Endothelial cell of umbilical vein (primary cell): ENCODE data around the gene CUEDC1.

Source experiments
- CTCF ChIP-seq, 2 donors: IDR thresholded peaks; 1 replicate in 1 of 2; 2 replicates in 1 of 2; pipeline ENCODE4 v1.5.1; 2011; ENCODE audit warnings: low read length in 2 of 2, mild to moderate bottlenecking in 2 of 2, moderate library complexity in 2 of 2, control low read depth in 1 of 2, inconsistent platforms in 1 of 2, low read depth in 1 of 2; ENCODE audit not compliant: insufficient read depth in 1 of 2; ENCODE audit errors: extremely low read depth in 1 of 2
- EZH2 ChIP-seq: IDR thresholded peaks from 2 replicates; pipeline ENCODE4 v1.6.1; 2012; ENCODE audit warnings: borderline replicate concordance, low read depth, mild to moderate bottlenecking, moderate library complexity, low read length, inconsistent platforms; ENCODE audit not compliant: severe bottlenecking
- FOS ChIP-seq: IDR thresholded peaks from 2 replicates; pipeline ENCODE4 v1.6.1; 2011; ENCODE audit warnings: mild to moderate bottlenecking, low read length, moderate library complexity, borderline replicate concordance; ENCODE audit not compliant: insufficient read depth
- MYC ChIP-seq: IDR thresholded peaks from one replicate; pipeline ENCODE4 v1.6.1; 2011; ENCODE audit warnings: mild to moderate bottlenecking, low read depth, low read length
- POLR2A ChIP-seq: IDR thresholded peaks from 2 replicates; pipeline ENCODE4 v1.6.1; 2012; ENCODE audit warnings: low read depth, mild to moderate bottlenecking, control low read depth, low read length
- POLR2AphosphoS5 ChIP-seq: IDR thresholded peaks from 2 replicates; pipeline ENCODE4 v1.6.1; 2012; ENCODE audit warnings: low read depth, mild to moderate bottlenecking, control low read depth, low read length, moderate library complexity; ENCODE audit not compliant: insufficient read depth
- TF ChIP-seq, protein P1 (sequence below): IDR thresholded peaks from 2 replicates; pipeline ENCODE4 v1.6.1; 2011; ENCODE audit not compliant: insufficient read depth, insufficient read length

DNA sequence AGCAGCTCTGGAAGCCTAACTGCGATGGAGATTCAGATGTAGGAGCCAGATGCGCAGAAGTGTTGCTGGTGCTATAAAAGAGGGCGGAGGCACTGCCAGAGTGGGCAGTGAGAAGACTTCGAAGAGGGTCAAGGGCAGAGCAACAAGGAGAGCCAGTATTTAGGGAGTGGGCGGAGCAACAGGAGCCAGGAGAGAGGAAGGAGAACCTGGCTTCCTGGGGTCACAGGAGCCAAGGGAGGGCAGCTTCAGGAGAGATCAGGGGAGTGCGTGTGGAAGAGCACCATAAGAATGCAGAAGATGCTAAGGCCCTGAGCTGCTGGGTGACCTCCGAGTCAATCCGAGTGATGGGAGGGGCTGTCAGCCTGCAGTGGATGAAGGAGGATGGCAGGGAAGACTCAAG lies 90.9 kb downstream of the CUEDC1 start:
- TF ChIP-seq CTCF (IDR thresholded peaks at IDR 0.05; ENCODE audit: extremely low read depth in 1 of 2, insufficient read depth in 1 of 2, low read depth in 1 of 2, low read length in 2 of 2) (no peak), EZH2 (no peak), POLR2AphosphoS5 (no peak), POLR2A (no peak), FOS (no peak), MYC (no peak)
- TF ChIP-seq, protein P1, sequence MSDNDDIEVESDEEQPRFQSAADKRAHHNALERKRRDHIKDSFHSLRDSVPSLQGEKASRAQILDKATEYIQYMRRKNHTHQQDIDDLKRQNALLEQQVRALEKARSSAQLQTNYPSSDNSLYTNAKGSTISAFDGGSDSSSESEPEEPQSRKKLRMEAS, result no peak
